ENCODE measurements around the gene MYOM1. TPM values are rescaled to one million over a fixed set of nuclear protein-coding genes. Genes with fewer than 3 reads are reported as not detected.
A peak's percentile ranks its signal among the peaks of the same experiment; 100 is the strongest.

MYOM1 gene
- total and polyA plus RNA-seq, 2 experiments from 2014 or later, result 1.1 to 1.8 TPM

DNA sequence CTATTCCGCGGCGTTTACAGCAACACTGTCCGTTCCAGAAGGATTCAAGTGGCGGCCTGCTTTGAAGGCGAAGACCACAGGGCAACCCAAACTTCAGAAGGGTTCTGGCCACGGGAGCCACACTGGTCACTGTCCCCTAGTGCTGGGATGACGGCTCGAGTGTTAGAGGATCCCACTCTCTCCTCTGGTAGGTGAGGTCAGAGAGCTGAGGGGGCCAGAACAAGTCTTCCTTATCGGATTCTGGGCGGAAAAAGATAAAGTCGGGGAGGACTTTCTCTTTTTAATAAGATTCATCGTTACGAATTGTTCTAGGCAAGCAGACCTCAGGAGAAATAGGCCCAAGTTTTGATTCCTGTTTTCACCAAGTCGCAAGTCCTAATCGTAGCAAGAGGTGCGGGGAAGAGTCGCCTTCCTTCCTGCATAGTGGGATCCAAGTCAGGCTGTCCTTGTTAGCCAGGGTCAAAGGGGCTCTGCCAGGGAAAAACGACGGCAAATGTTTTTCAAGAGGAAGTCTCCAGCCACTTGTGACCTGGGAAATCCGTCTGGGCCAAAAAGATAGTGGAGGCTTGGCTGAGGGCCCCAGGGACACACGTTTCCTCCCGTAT is 27.0 kb upstream of the MYOM1 start:
- Histone ChIP-seq H3K4me1 (ENCODE audit: insufficient read depth) (peaks cover 12% of the 10 kb centered on the region), H3K79me2 (peaks cover 44% of the 10 kb centered on the region), H3K9me3 (ENCODE audit: low read depth) (no peaks in the 10 kb centered on the region), H3K4me3 (peak overlapping the region; percentile 10), H2AFZ (peak overlapping the region; percentile 49), H3K27ac (peak overlapping the region; percentile 97), H3K4me2 (peak overlapping the region; percentile 74), H3K36me3 (replicated peaks; ENCODE audit: insufficient read depth, low read depth) (no peaks in the 10 kb centered on the region), H3K27me3 (no peaks in the 10 kb centered on the region), H3K9me2 (replicated peaks; ENCODE audit: insufficient read depth) (no peaks in the 10 kb centered on the region), H4K20me1 (ENCODE audit: insufficient read depth, poor library complexity, severe bottlenecking) (peaks cover 16% of the 10 kb centered on the region)
- no peak for DNase-seq (ENCODE audit: low spot score)
- 51% methylated on average over 23 of the region's 23 CpGs for WGBS (ENCODE audit: low lambda C conversion rate, missing lambda C conversion rate)
- no peak for TF ChIP-seq EZH2phosphoT487 (IDR thresholded peaks at IDR 0.05; ENCODE audit: low read depth, severe bottlenecking, unreplicated experiment)

DNA sequence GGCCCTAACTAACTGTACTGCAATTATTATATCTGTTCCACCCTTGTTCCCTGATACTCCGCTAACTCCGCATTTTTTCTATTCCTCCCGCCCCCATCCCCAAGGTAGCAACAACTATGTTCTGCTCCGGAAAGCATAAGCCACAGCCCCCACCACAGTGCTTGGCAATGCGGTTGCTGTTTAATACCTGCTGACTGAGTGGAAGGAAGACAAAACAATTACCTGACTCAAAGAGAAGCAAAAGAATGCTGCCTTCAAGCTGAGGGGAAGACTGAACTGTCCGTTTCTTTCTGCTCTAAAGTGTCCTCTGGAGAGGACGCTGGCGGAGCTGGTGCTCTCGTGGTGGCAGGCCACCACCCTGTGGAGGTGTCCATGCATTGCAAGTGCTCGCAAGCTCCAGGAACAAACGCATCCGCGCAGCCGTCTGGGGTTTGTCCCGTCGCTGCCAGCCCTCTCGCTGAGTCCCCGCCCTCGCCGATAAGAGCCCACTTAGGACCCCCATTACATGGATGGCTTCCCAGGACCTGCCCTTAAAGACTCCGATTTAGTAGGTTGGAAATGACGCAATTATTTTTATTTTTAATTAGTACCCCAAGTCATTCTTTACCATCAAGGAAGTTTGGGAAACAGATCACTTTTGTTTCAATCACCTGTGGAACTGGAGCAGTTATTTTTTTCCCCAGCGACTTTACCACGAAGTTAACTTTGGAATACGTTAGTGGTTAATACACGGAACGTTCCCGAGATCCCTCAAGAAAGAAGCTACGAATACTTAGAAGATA is 26.3 kb upstream of the MYOM1 start:
- DNase-seq (ENCODE audit: low spot score), result peak; percentile 95
- Histone ChIP-seq H3K4me2 (peak overlapping the region; percentile 74), H3K4me1 (ENCODE audit: insufficient read depth) (peaks cover 12% of the 10 kb centered on the region), H3K79me2 (peaks cover 37% of the 10 kb centered on the region), H3K36me3 (replicated peaks; ENCODE audit: insufficient read depth, low read depth) (no peaks in the 10 kb centered on the region), H3K27me3 (no peaks in the 10 kb centered on the region), H4K20me1 (ENCODE audit: insufficient read depth, poor library complexity, severe bottlenecking) (peaks cover 14% of the 10 kb centered on the region), H3K9me3 (ENCODE audit: low read depth) (no peaks in the 10 kb centered on the region), H3K4me3 (peak overlapping the region; percentile 2), H2AFZ (peak overlapping the region; percentile 60), H3K27ac (peak overlapping the region; percentile 97), H3K9me2 (replicated peaks; ENCODE audit: insufficient read depth) (no peaks in the 10 kb centered on the region)
- TF ChIP-seq, protein P1, sequence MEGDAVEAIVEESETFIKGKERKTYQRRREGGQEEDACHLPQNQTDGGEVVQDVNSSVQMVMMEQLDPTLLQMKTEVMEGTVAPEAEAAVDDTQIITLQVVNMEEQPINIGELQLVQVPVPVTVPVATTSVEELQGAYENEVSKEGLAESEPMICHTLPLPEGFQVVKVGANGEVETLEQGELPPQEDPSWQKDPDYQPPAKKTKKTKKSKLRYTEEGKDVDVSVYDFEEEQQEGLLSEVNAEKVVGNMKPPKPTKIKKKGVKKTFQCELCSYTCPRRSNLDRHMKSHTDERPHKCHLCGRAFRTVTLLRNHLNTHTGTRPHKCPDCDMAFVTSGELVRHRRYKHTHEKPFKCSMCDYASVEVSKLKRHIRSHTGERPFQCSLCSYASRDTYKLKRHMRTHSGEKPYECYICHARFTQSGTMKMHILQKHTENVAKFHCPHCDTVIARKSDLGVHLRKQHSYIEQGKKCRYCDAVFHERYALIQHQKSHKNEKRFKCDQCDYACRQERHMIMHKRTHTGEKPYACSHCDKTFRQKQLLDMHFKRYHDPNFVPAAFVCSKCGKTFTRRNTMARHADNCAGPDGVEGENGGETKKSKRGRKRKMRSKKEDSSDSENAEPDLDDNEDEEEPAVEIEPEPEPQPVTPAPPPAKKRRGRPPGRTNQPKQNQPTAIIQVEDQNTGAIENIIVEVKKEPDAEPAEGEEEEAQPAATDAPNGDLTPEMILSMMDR (IDR thresholded peaks at IDR 0.05; ENCODE audit: poor library complexity), result peak; percentile 93
- no peak for TF ChIP-seq EZH2phosphoT487 (IDR thresholded peaks at IDR 0.05; ENCODE audit: low read depth, severe bottlenecking, unreplicated experiment)
- TF ChIP-seq EZH2 (IDR thresholded peaks at IDR 0.05; ENCODE audit: borderline replicate concordance), result no peak
- WGBS (ENCODE audit: low lambda C conversion rate, missing lambda C conversion rate), result 18% methylated on average over 29 of the region's 29 CpGs

DNA sequence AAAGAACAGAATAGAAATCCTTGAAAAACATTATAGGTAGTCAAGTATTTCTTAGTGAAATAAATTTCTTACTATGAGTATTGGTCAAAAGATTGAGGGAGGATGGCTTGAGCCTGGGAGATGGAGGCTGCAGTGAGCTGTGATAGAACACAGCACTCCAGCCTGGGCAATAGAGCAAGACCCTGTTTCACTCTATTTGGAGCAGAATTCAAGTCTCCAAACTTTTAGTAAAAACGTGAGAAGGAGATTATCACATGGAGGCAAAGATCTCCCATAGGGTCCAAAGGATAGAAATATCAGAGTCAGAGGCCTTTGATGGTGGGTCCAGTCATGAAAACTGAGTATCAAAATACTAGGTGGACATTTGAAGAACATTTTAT is 25.4 kb upstream of the MYOM1 start:
- H3K27me3 ChIP-seq, result no peaks in the 10 kb centered on the region
- H3K9me2 ChIP-seq (replicated peaks; ENCODE audit: insufficient read depth), result no peaks in the 10 kb centered on the region
- peak overlapping the region; percentile 60 for H2AFZ ChIP-seq
- WGBS (ENCODE audit: low lambda C conversion rate, missing lambda C conversion rate), result 90% methylated on average over 1 of the region's 1 CpG
- H3K27ac ChIP-seq, result peak overlapping the region; percentile 68
- DNase-seq (ENCODE audit: low spot score), result no peak
- H3K4me1 ChIP-seq (ENCODE audit: insufficient read depth), result peaks cover 8% of the 10 kb centered on the region
- H3K36me3 ChIP-seq (replicated peaks; ENCODE audit: insufficient read depth, low read depth), result no peaks in the 10 kb centered on the region
- H3K4me3 ChIP-seq, result no peak overlapping the region
- peaks cover 28% of the 10 kb centered on the region for H3K79me2 ChIP-seq
- peaks cover 10% of the 10 kb centered on the region for H4K20me1 ChIP-seq (ENCODE audit: insufficient read depth, poor library complexity, severe bottlenecking)
- H3K4me2 ChIP-seq, result peak overlapping the region; percentile 74
- no peaks in the 10 kb centered on the region for H3K9me3 ChIP-seq (ENCODE audit: low read depth)
- TF ChIP-seq EZH2 (IDR thresholded peaks at IDR 0.05; ENCODE audit: borderline replicate concordance), result no peak
- TF ChIP-seq, protein P1 (IDR thresholded peaks at IDR 0.05; ENCODE audit: poor library complexity), result no peak
- TF ChIP-seq EZH2phosphoT487 (IDR thresholded peaks at IDR 0.05; ENCODE audit: low read depth, severe bottlenecking, unreplicated experiment), result no peak

DNA sequence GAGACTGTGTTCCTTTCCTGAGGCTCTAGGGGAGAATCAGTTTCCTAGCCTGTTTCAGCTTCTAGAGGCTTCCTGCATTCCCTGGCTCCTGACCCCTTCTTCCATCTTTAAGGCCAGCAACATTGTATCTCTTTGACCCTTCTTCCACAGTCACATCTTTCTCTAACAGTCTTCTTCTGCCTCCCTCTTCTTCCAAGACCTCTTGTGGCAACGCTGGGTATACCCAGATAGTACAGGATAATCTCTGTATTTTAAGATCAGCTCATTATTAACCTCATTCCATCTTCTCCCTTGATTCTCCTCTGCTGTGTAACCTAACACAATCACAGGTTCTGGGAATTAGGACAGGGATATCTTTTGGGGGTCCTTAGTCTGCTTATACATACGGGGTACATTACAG is 19.0 kb upstream of the MYOM1 start:
- TF ChIP-seq EZH2 (IDR thresholded peaks at IDR 0.05; ENCODE audit: borderline replicate concordance) (no peak), EZH2phosphoT487 (IDR thresholded peaks at IDR 0.05; ENCODE audit: low read depth, severe bottlenecking, unreplicated experiment) (no peak)
- TF ChIP-seq, protein P1 (IDR thresholded peaks at IDR 0.05; ENCODE audit: poor library complexity), result no peak
- Histone ChIP-seq H2AFZ (no peak overlapping the region), H3K4me3 (no peak overlapping the region)

More for the DNA sequence above, 19.0 kb upstream of the MYOM1 start:
- H3K4me2 ChIP-seq, result no peak overlapping the region
- H3K9me3 ChIP-seq (ENCODE audit: low read depth), result no peaks in the 10 kb centered on the region
- H3K36me3 ChIP-seq (replicated peaks; ENCODE audit: insufficient read depth, low read depth), result no peaks in the 10 kb centered on the region
- H3K79me2 ChIP-seq, result no peaks in the 10 kb centered on the region
- no peaks in the 10 kb centered on the region for H3K4me1 ChIP-seq (ENCODE audit: insufficient read depth)
- H4K20me1 ChIP-seq (ENCODE audit: insufficient read depth, poor library complexity, severe bottlenecking), result no peaks in the 10 kb centered on the region
- 90% methylated on average over 2 of the region's 2 CpGs for WGBS (ENCODE audit: low lambda C conversion rate, missing lambda C conversion rate)
- H3K27me3 ChIP-seq, result no peaks in the 10 kb centered on the region
- no peaks in the 10 kb centered on the region for H3K9me2 ChIP-seq (replicated peaks; ENCODE audit: insufficient read depth)
- DNase-seq (ENCODE audit: low spot score), result no peak
- no peak overlapping the region for H3K27ac ChIP-seq

All from hepatocyte (in vitro differentiated cells).